Fibroblast of skin of left quadriceps (primary cell): Measurements from ENCODE around the gene BEST2.
"Not testable (repeated sequence)": the region's sequence is repeated elsewhere in the genome, so short reads cannot be mapped to it uniquely, and the experiment has no call there.

ENCODE experiments used
- DNase-seq, 2 experiments: peaks; one replicate each; pipeline ENCODE4 v3.0.0-alpha.2; 2013; ENCODE audit warnings: low read depth in 2 of 2

The BEST2 gene

GRCh38 chr19:12787458-12787857, 35.9 kb downstream of the BEST2 start:
- no peak for DNase-seq

- no peak for DNase-seq
Observed at GRCh38 chr19:12788042-12788681, 36.6 kb downstream of the BEST2 start.

- no peak for DNase-seq
Observed at GRCh38 chr19:12788682-12789097, 37.1 kb downstream of the BEST2 start.

- no peak for DNase-seq
Observed at GRCh38 chr19:12789098-12789903, 37.7 kb downstream of the BEST2 start.

- DNase-seq: peak; percentile 94 to 96
Observed at GRCh38 chr19:12789904-12790619, 38.5 kb downstream of the BEST2 start.

- DNase-seq: no peak
Observed at GRCh38 chr19:12790628-12791344, 39.2 kb downstream of the BEST2 start.

GRCh38 chr19:12791345-12792050, 39.9 kb downstream of the BEST2 start, which contains the start of gene JUNB:
JUNB (plus strand) TSS chr19:12791486; CDS start chr19:12791772, 286 bp downstream.
- peak; percentile 94 to 95 for DNase-seq

- no peak for DNase-seq
Observed at GRCh38 chr19:12792051-12792852, 40.7 kb downstream of the BEST2 start.

- no peak for DNase-seq
Observed at GRCh38 chr19:12792853-12793289, 41.3 kb downstream of the BEST2 start.

- DNase-seq: peak; percentile 88 to 89
Observed at GRCh38 chr19:12793290-12794195, 42.0 kb downstream of the BEST2 start.

GRCh38 chr19:12794196-12794941, 42.8 kb downstream of the BEST2 start:
- DNase-seq: no peak

GRCh38 chr19:12794971-12795381, 43.4 kb downstream of the BEST2 start:
- DNase-seq: no peak

- peak in 1 of 2 experiments; percentile 57 for DNase-seq
Observed at GRCh38 chr19:12796146-12797071, 44.8 kb downstream of the BEST2 start.

- no peak for DNase-seq
Observed at GRCh38 chr19:12797141-12797587, 45.6 kb downstream of the BEST2 start.

GRCh38 chr19:12797607-12798006, 46.0 kb downstream of the BEST2 start:
- DNase-seq: not testable (repeated sequence)

GRCh38 chr19:12799742-12800465, 48.3 kb downstream of the BEST2 start:
- DNase-seq: no peak

GRCh38 chr19:12800466-12800770, 48.8 kb downstream of the BEST2 start:
- DNase-seq: no peak
